HG03520 (cell line): ENCODE measurements around the gene NMRK1.

Experiments used
- ATAC-seq: cut with Tn5 transposase; IDR thresholded peaks from one replicate; pipeline ENCODE4 v1.9.1; 2021; ENCODE audit warnings: mild to moderate bottlenecking, moderate library complexity; ENCODE audit not compliant: unreplicated experiment

NMRK1 gene

GRCh38 chr9:75087824-75088645 lies at the start of gene NMRK1, which contains the start of gene OSTF1:
Gene NMRK1, minus strand, starts transcription at chr9:75088155. Its CDS starts 5,040 bp downstream, at chr9:75083115.
Gene OSTF1, plus strand, starts transcription at chr9:75088514. Its CDS starts 179 bp downstream, at chr9:75088693.
- peak; percentile 90 for ATAC-seq

- no peak for ATAC-seq
Measured at GRCh38 chr9:75134495-75134894, 46.5 kb upstream of the NMRK1 start.

GRCh38 chr9:75133396-75133795 lies 45.4 kb upstream of the NMRK1 start:
- ATAC-seq: no peak

GRCh38 chr9:75132244-75132643 lies 44.3 kb upstream of the NMRK1 start:
- no peak for ATAC-seq

- ATAC-seq: no peak
Measured at GRCh38 chr9:75131700-75132099, 43.7 kb upstream of the NMRK1 start.

- no peak for ATAC-seq
Measured at GRCh38 chr9:75130621-75131230, 42.8 kb upstream of the NMRK1 start.

- ATAC-seq: no peak
Measured at GRCh38 chr9:75130172-75130571, 42.2 kb upstream of the NMRK1 start.

- ATAC-seq: no peak
Measured at GRCh38 chr9:75128535-75128934, 40.6 kb upstream of the NMRK1 start.

GRCh38 chr9:75123696-75124095 lies 35.7 kb upstream of the NMRK1 start:
- no peak for ATAC-seq

- ATAC-seq: no peak
Measured at GRCh38 chr9:75121914-75122558, 34.1 kb upstream of the NMRK1 start.

- ATAC-seq: no peak
Measured at GRCh38 chr9:75120686-75121085, 32.7 kb upstream of the NMRK1 start.

GRCh38 chr9:75117564-75117963 lies 29.6 kb upstream of the NMRK1 start:
- no peak for ATAC-seq

- ATAC-seq: no peak
Measured at GRCh38 chr9:75116306-75116705, 28.4 kb upstream of the NMRK1 start.

GRCh38 chr9:75112789-75113188 lies 24.8 kb upstream of the NMRK1 start:
- no peak for ATAC-seq

- ATAC-seq: no peak
Measured at GRCh38 chr9:75111019-75111622, 23.2 kb upstream of the NMRK1 start.

- no peak for ATAC-seq
Measured at GRCh38 chr9:75109210-75109839, 21.4 kb upstream of the NMRK1 start.

GRCh38 chr9:75108571-75108970 lies 20.6 kb upstream of the NMRK1 start:
- no peak for ATAC-seq

GRCh38 chr9:75106857-75107256 lies 18.9 kb upstream of the NMRK1 start:
- no peak for ATAC-seq

- no peak for ATAC-seq
Measured at GRCh38 chr9:75105841-75106240, 17.9 kb upstream of the NMRK1 start.

- no peak for ATAC-seq
Measured at GRCh38 chr9:75105019-75105540, 17.1 kb upstream of the NMRK1 start.

GRCh38 chr9:75104607-75105006 lies 16.7 kb upstream of the NMRK1 start:
- ATAC-seq: no peak
